ENCODE results near the gene SIRPD. TPM values are rescaled to one million over a fixed set of nuclear protein-coding genes. Genes with fewer than 3 reads are reported as not detected.

SIRPD gene
- total and polyA plus RNA-seq, 7 donors, result 0.66 to 0.90 TPM; not detected in 5

- H3K36me3 ChIP-seq, result no peaks in the 10 kb centered on the region
- no peaks in the 10 kb centered on the region for H3K4me1 ChIP-seq
- DNase-seq, result no peak
- no peak for TF ChIP-seq EP300 (IDR thresholded peaks at IDR 0.05)
- no peak for TF ChIP-seq POLR2AphosphoS5 (IDR thresholded peaks at IDR 0.05)
- TF ChIP-seq CTCF (IDR thresholded peaks at IDR 0.05), result no peak
- TF ChIP-seq POLR2A (IDR thresholded peaks at IDR 0.05), result no peak
- intact Hi-C loops (cut with DNase I), result no loop called here
- no peak overlapping the region for H3K27ac ChIP-seq
- H3K4me3 ChIP-seq, result no peak overlapping the region
- H3K9me3 ChIP-seq, result no peaks in the 10 kb centered on the region
- WGBS, 2 donors, result 86 to 90% methylated on average over 2 of the region's 2 CpGs
- no peaks in the 10 kb centered on the region for H3K27me3 ChIP-seq
These were observed 6.1 kb upstream of the SIRPD start for GRCh38 chr20:1563598-1563997.

GRCh38 chr20:1562622-1563021 is 5.1 kb upstream of the SIRPD start:
- Histone ChIP-seq H3K4me3 (no peak overlapping the region), H3K36me3 (no peaks in the 10 kb centered on the region), H3K27me3 (no peaks in the 10 kb centered on the region), H3K4me1 (no peaks in the 10 kb centered on the region), H3K9me3 (no peaks in the 10 kb centered on the region), H3K27ac (no peak overlapping the region)
- WGBS, 2 donors, result 60 to 74% methylated on average over 2 of the region's 2 CpGs
- DNase-seq, result no peak
- intact Hi-C loops (cut with DNase I), result no loop called here
- TF ChIP-seq POLR2AphosphoS5 (IDR thresholded peaks at IDR 0.05) (no peak), POLR2A (IDR thresholded peaks at IDR 0.05) (no peak), CTCF (IDR thresholded peaks at IDR 0.05) (no peak), EP300 (IDR thresholded peaks at IDR 0.05) (no peak)

GRCh38 chr20:1561350-1561749 is 3.8 kb upstream of the SIRPD start:
- Histone ChIP-seq H3K27ac (no peak overlapping the region), H3K9me3 (no peaks in the 10 kb centered on the region), H3K27me3 (no peaks in the 10 kb centered on the region), H3K4me3 (no peak overlapping the region), H3K36me3 (no peaks in the 10 kb centered on the region), H3K4me1 (no peaks in the 10 kb centered on the region)
- TF ChIP-seq CTCF (IDR thresholded peaks at IDR 0.05) (no peak), POLR2AphosphoS5 (IDR thresholded peaks at IDR 0.05) (no peak), EP300 (IDR thresholded peaks at IDR 0.05) (no peak), POLR2A (IDR thresholded peaks at IDR 0.05) (no peak)
- intact Hi-C loops (cut with DNase I), result no loop called here
- 67 to 81% methylated on average over 2 of the region's 2 CpGs for WGBS, 2 donors
- no peak for DNase-seq

GRCh38 chr20:1555952-1556351 is 1.6 kb downstream of the SIRPD start:
- H3K4me1 ChIP-seq, result no peaks in the 10 kb centered on the region
- H3K27me3 ChIP-seq, result no peaks in the 10 kb centered on the region
- no peak overlapping the region for H3K27ac ChIP-seq
- no peaks in the 10 kb centered on the region for H3K36me3 ChIP-seq
- peaks cover 0 to 3% (median 0%) of the 10 kb centered on the region in 4 donors for H3K9me3 ChIP-seq
- H3K4me3 ChIP-seq, result no peak overlapping the region
- TF ChIP-seq POLR2AphosphoS5 (IDR thresholded peaks at IDR 0.05) (no peak), POLR2A (IDR thresholded peaks at IDR 0.05) (no peak), CTCF (IDR thresholded peaks at IDR 0.05) (no peak), EP300 (IDR thresholded peaks at IDR 0.05) (no peak)
- DNase-seq, result no peak
- intact Hi-C loops (cut with DNase I), result no loop called here

- H3K27ac ChIP-seq, result no peak overlapping the region
These were observed 17.6 kb downstream of the SIRPD start for GRCh38 chr20:1539816-1540419.

More at GRCh38 chr20:1539816-1540419, 17.6 kb downstream of the SIRPD start:
- Histone ChIP-seq H3K4me1 (no peaks in the 10 kb centered on the region), H3K4me3 (no peak overlapping the region), H3K9me3 (no peaks in the 10 kb centered on the region), H3K27me3 (no peaks in the 10 kb centered on the region), H3K36me3 (no peaks in the 10 kb centered on the region)
- TF ChIP-seq CTCF (IDR thresholded peaks at IDR 0.05) (no peak), POLR2AphosphoS5 (IDR thresholded peaks at IDR 0.05) (no peak), POLR2A (IDR thresholded peaks at IDR 0.05) (no peak), EP300 (IDR thresholded peaks at IDR 0.05) (no peak)
- intact Hi-C loops (cut with DNase I), result no loop called here
- DNase-seq, result no peak
- WGBS, 2 donors, result 94 to 99% methylated on average over 1 of the region's 1 CpG

All from sigmoid colon (tissue), 7 donors.